Nucleus accumbens (tissue), 56 donors: ENCODE results near the gene POMZP3.
A peak's percentile ranks its signal among the peaks of the same experiment; 100 is the strongest.
"Not testable (repeated sequence)": the region's sequence is repeated elsewhere in the genome, so short reads cannot be mapped to it uniquely, and the experiment has no call there.

Source experiments
- DNase-seq, 56 donors: peaks; one replicate each; lab custom pipeline; 2025; lab: John Stamatoyannopoulos, UW

Gene POMZP3

GRCh38 chr7:76591033-76591432 lies 36.0 kb downstream of the POMZP3 start:
- not testable (repeated sequence) for DNase-seq

GRCh38 chr7:76588586-76588985 lies 38.5 kb downstream of the POMZP3 start:
- not testable (repeated sequence) for DNase-seq

- not testable (repeated sequence) for DNase-seq
These were observed 40.3 kb downstream of the POMZP3 start for GRCh38 chr7:76586585-76587315.

GRCh38 chr7:76583636-76584281 lies 43.3 kb downstream of the POMZP3 start:
- not testable (repeated sequence) for DNase-seq

- peak in 34 of 56 donors; percentile 4 to 60 (median 38) for DNase-seq
These were observed 44.0 kb downstream of the POMZP3 start for GRCh38 chr7:76582848-76583631.

- not testable (repeated sequence) for DNase-seq
These were observed 51.0 kb downstream of the POMZP3 start for GRCh38 chr7:76575919-76576655.

- DNase-seq, result not testable (repeated sequence)
These were observed 51.6 kb downstream of the POMZP3 start for GRCh38 chr7:76575431-76575830.

GRCh38 chr7:76572296-76572695 lies 54.8 kb downstream of the POMZP3 start:
- DNase-seq, result not testable (repeated sequence)

GRCh38 chr7:76570324-76570775 lies 56.7 kb downstream of the POMZP3 start:
- not testable (repeated sequence) for DNase-seq

- not testable (repeated sequence) for DNase-seq
These were observed 58.3 kb downstream of the POMZP3 start for GRCh38 chr7:76568742-76569141.

- not testable (repeated sequence) for DNase-seq
These were observed 59.3 kb downstream of the POMZP3 start for GRCh38 chr7:76567753-76568152.

- not testable (repeated sequence) for DNase-seq
These were observed 59.8 kb downstream of the POMZP3 start for GRCh38 chr7:76567311-76567710.

- DNase-seq, result not testable (repeated sequence)
These were observed 62.1 kb downstream of the POMZP3 start for GRCh38 chr7:76565001-76565400.

GRCh38 chr7:76561342-76561741 lies 65.7 kb downstream of the POMZP3 start:
- DNase-seq, result not testable (repeated sequence)

- DNase-seq, result not testable (repeated sequence)
These were observed 66.9 kb downstream of the POMZP3 start for GRCh38 chr7:76560157-76560556.
